Fibroblast of villous mesenchyme (primary cell): ENCODE data around the gene ATP6AP1. TPM values are rescaled to one million over a fixed set of nuclear protein-coding genes. Genes with fewer than 3 reads are reported as not detected.
"Not testable (repeated sequence)": the region's sequence is repeated elsewhere in the genome, so short reads cannot be mapped to it uniquely, and the experiment has no call there.

Source experiments
- DNase-seq: peaks from one replicate; pipeline ENCODE4 v3.0.0-alpha.2; 2010; ENCODE audit warnings: low read depth
- H3K4me3 ChIP-seq: 2 replicates; pipeline ENCODE4 v1.5.1; 2011; ENCODE audit warnings: low read depth, mild to moderate bottlenecking, low read length
- total RNA-seq: library from RNA; depleted of rRNA; stranded (reverse); fragments of >200 nt; gene quantifications from 2 replicates; pipeline ENCODE4 v1.2.3, GENCODE V29; 2012
- TF ChIP-seq, protein P1 (sequence below): IDR thresholded peaks from 2 replicates; pipeline ENCODE4 v1.5.1; 2012; ENCODE audit warnings: low read depth, mild to moderate bottlenecking, low read length; ENCODE audit not compliant: insufficient read depth

The ATP6AP1 gene
- total RNA-seq, 1 donor = 72.5 TPM

DNA sequence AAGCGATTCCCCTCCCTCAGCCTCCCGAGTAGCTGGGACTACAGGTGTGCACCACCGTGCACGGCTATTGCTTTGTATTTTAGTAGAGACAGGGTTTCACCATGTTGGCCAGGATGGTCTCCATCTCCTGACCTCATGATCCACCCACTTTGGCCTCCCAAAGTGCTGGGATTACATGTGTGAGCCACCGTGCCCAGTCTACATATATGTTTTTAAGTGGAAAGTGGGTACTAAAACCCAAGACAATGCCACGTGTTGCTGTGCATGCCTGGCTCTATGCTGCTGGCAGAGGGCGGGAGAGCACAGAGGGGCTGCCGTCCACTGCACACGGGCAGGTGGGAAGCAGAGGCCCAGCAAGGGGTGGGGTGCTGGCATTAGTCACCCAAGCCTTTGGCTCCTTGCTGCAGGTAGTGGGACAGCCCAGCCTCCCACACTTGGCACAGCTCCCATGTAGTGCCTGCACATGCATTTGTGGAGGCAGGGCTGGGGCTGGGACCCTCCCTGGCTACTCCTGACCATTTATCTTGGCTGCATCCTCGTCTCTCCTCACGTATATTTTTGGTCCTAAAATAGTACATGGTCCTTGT lies 45.9 kb upstream of the ATP6AP1 start:
- TF ChIP-seq, protein P1, sequence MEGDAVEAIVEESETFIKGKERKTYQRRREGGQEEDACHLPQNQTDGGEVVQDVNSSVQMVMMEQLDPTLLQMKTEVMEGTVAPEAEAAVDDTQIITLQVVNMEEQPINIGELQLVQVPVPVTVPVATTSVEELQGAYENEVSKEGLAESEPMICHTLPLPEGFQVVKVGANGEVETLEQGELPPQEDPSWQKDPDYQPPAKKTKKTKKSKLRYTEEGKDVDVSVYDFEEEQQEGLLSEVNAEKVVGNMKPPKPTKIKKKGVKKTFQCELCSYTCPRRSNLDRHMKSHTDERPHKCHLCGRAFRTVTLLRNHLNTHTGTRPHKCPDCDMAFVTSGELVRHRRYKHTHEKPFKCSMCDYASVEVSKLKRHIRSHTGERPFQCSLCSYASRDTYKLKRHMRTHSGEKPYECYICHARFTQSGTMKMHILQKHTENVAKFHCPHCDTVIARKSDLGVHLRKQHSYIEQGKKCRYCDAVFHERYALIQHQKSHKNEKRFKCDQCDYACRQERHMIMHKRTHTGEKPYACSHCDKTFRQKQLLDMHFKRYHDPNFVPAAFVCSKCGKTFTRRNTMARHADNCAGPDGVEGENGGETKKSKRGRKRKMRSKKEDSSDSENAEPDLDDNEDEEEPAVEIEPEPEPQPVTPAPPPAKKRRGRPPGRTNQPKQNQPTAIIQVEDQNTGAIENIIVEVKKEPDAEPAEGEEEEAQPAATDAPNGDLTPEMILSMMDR = no peak
- H3K4me3 ChIP-seq = no peak overlapping the region
- DNase-seq = no peak

DNA sequence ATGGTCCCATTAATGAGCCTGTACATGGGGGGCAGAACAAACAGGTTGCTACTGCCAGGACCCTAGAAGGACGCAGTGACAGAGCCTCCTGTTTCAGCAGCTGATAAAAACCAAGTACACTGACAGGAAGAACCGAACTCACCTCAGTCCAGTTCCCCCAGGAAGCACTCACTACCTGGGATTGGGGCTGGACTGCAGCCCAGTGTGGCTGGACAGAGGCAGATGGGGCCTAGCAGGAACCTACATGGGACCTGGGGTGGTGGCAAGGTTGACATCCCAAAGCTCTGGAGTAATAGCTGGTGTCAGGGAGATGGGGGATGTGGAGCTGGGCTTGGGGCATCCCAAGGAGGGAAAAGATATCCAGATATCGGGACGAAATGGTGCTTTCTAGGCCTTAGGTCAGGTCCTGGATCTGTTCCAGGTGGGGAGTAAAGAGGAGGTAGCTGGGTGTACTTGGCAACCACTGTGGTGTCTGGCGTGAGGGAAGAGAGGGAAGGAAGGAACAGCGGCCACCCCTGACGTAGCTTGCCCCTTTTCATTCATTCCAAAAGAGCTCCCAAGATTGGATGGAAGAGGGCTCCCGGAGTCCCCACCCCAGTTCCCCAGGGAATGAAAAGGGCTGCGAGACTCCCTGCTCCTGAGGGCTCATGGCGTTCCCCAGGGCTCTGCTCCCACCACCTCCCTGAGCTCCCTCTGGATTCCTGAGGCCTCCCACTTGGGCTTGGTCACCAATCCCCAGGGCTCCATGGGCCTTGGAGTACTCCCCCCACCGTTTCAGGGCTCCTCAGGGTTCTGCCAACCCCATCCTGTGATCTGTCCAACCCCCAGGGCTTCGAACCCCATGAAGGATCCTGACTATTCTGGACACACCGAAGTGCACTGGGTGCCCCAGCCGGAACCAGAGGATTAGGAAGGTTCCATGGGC lies 44.9 kb upstream of the ATP6AP1 start:
- H3K4me3 ChIP-seq = no peak overlapping the region
- TF ChIP-seq, protein P1 = no peak
- DNase-seq = no peak

DNA sequence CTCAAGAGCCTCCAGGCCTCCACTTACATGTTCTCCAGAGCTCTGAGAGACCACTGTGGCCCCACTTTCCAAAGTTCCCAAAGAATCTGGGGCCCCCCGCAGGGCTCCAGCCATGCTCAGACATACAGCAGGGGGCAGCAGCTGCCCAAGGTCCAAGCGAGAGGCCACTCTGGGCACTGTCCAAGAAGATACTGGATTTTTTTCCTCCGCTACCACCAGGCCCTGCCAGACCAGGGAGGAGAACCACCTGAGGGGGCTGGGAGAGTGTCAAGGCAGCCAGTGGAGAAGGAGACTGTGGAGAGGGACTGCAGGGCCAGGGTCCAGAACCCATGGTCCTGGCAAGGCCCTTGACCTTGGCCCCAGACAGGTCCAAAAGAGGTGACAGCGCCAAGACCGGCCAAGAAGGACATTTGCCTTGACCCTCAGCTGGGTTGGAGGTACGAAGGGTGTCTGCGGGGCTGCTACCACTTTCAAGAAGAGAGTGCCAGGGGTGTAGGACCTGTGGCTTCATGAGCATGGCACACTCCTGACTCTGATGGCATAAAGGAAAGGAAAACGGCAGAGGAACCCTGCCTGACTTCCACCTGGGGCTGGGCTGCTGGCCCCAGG lies 44.1 kb upstream of the ATP6AP1 start:
- no peak overlapping the region for H3K4me3 ChIP-seq
- TF ChIP-seq, protein P1 = peak; percentile 51
- DNase-seq = peak; percentile 22

DNA sequence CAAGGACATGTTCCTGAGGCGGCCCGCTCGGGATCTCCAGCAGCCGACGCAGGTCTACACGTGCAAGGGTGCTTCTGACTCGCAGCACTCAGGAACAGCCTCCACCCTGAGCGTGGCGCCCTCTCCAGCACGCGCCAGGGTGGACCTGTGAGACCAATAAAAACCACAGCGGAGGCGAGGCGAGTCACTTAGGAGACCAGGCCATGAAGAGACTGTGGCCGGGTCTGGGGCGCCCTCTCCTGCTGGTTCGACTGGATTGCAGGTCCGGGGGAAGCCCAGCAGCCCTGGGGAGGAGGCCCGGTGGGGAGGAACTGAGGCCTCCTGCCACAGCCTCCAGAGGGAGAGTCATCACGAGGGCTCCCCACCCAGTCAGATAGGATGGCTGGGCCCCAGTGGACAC lies 40.4 kb upstream of the ATP6AP1 start:
- DNase-seq, H3K4me3 ChIP-seq: not testable (repeated sequence)

DNA sequence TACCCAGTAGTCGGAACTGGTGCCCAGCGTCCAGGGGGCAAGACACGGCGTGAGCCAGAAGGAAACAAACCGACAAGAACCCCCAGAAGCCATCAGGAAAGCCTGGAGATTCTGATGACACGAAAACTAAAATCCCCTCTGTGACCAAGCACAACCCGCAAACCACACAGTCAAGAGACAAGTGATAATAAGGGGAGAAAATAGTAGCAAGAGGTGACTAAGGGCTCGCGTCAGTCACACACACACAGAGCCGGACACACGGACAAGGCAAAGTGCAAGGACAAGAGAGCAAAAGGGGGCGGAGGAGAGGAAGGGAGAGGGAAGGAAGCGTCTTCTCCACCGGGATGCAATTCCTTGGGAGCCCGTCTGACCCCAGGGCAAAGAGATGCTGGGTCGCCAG lies 39.8 kb upstream of the ATP6AP1 start:
- not testable (repeated sequence) for DNase-seq, H3K4me3 ChIP-seq

DNA sequence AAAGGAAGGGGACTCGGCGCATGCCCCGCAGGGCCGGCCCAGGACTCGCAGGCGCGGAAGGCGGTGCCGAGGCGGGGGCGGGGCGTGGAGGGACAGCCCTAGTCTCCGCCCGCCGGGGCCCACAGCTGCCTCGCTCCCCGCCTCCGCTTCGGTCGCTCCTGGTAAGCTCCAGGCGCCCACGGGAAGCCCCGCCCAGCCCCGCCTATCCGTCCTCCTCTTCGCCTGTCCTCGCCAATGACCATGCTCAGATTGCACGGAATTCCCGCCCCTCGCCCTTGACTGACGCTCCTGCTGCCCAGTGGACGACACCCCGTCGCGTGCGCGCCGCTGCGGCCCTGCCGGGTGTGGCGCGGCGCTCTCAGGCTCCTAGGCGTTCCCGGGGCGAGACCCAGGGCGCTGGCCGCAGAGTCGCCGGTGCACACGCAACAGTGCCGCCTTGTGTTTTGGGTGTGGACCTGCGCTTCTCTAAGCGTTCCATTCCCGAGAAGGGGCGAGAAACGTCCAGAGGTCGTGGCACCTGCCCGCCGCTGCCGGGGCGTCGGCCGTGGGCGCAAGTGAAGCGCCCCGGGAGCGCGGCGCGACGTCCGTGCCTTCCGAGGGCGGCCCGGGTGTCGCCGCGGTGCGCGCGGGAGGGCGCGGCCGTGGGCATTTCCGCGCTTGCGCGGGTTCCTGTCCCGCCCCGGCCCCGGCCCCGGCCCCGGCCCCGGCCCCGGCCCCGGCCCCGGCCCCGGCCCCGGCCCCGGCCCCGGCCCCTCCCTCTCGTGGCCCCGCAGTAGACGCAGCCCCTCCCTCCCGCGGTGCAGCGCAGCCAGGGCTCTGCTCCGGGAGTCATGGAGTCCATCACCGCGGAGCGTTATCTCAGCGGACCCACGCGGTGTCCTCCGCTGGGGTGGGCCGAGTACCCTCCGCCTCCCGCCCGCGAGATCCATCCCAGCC lies 38.4 kb upstream of the ATP6AP1 start:
- DNase-seq, H3K4me3 ChIP-seq: not testable (repeated sequence)

DNA sequence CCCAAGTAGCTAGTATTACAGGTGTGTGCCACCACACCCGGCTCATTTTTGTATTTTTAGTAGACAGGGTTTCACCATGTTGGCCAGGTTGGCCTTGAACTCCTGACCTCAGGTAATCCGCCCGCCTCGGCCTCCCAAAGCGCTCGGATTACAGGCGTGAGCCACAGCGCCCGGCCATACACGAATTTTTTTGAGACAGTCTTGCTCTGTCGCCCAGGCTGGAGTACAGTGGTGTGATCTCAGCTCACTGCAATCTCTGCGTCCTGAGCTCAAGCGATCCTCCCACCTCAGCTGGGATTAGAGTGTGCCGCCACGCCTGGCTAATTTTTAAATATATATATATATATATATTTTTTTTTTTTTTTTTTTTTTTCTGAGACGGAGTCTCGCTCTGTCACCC lies 32.1 kb upstream of the ATP6AP1 start:
- DNase-seq = peak; percentile 5

DNA sequence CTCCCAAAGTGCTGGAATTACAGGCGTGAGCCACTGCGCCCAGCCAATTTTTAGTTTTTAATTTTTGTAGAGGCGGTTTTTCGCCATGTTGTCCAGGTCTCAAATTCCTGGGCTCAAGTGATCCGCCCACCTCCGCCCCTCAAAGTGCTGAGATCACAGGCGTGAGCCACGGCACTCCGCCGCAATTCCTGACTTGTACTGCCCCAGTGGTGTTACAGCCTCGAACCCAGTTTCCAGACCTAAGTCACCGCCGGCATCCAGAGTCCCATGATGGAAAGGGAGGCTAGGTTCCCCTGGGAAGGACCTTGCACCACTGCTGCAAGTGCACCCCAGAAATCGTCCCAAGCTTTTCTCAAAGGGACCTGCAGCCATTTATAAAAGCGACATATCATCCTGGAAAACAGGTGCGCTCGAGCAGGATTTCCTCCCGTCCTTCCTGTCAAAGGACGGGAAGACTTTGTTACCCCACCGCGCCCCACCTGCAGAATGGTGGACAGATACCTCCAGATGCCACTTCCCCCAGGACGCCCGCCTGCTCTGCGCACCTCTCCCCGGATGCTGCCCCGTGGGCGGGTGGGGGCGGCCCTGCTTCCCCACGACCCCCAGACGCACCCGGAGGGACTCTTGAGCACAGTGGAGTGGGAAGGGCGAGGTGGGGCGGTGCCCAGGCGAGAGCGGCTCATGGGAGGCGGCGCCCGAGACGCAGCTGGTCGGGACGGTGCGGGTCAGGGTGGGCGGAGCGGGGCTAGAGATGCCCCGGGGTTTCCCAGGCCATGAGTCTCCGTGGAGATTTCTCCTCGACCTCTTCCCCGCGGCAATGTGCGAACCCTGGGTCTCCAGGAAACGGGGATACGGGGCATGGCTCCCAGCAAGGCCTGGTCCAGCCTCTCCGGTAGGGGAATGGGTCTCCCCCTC lies 31.2 kb upstream of the ATP6AP1 start:
- TF ChIP-seq, protein P1 = no peak
- DNase-seq = peak; percentile 63
- H3K4me3 ChIP-seq = peak overlapping the region; percentile 86

More for the DNA sequence above, 32.1 kb upstream of the ATP6AP1 start:
- H3K4me3 ChIP-seq = not testable (repeated sequence)
